IPS DF 6.9 (cell line): ENCODE measurements around the gene COPZ1.
"Not testable (repeated sequence)": the region's sequence is repeated elsewhere in the genome, so short reads cannot be mapped to it uniquely, and the experiment has no call there.

Experiments
- DNase-seq: peaks from one replicate; pipeline ENCODE4 v3.0.0-alpha.2; 2013; ENCODE audit warnings: low read depth, low spot score
- H3K27ac ChIP-seq: one replicate; pipeline ENCODE4 v1.5.1; 2013; ENCODE audit warnings: low read length, control low read depth
- H3K27me3 ChIP-seq: 2 replicates; pipeline ENCODE4 v1.6.1; 2013; ENCODE audit warnings: mild to moderate bottlenecking, low read length; ENCODE audit not compliant: control insufficient read depth, insufficient read depth
- H3K36me3 ChIP-seq: 2 replicates; pipeline ENCODE4 v1.6.1; 2013; ENCODE audit warnings: low read length; ENCODE audit not compliant: control insufficient read depth, insufficient read depth
- H3K4me1 ChIP-seq: 2 replicates; pipeline ENCODE4 v1.6.1; 2013; ENCODE audit warnings: low read length; ENCODE audit not compliant: control insufficient read depth, insufficient read depth
- H3K4me3 ChIP-seq: 2 replicates; pipeline ENCODE4 v1.5.1; 2013; ENCODE audit warnings: mild to moderate bottlenecking, low read length
- H3K9me3 ChIP-seq: 2 replicates; pipeline ENCODE4 v1.6.1; 2013; ENCODE audit warnings: low read length, inconsistent platforms; ENCODE audit not compliant: control insufficient read depth, insufficient read depth
- WGBS: extraction: QIAGEN DNeasy Blood & Tissue Kit; methylation state at CpG from one replicate; pipeline ENCODE4 v1.1.7; 2013; ENCODE audit warnings: mixed read lengths, missing lambda C conversion rate; ENCODE audit not compliant: insufficient read length, insufficient coverage; 5-methylcytosine and 5-hydroxymethylcytosine counted together

Gene COPZ1

GRCh38 chr12:54352891-54353874 lies 28.3 kb downstream of the COPZ1 start:
- no peak overlapping the region for H3K27ac ChIP-seq
- no peaks in the 10 kb centered on the region for H3K27me3 ChIP-seq
- H3K4me3 ChIP-seq: no peak overlapping the region
- H3K4me1 ChIP-seq: peaks cover 17% of the 10 kb centered on the region
- H3K9me3 ChIP-seq: no peaks in the 10 kb centered on the region
- no peak for DNase-seq
- no CpG with 5 or more reads among the region's 1 CpG for WGBS
- no peaks in the 10 kb centered on the region for H3K36me3 ChIP-seq

GRCh38 chr12:54354271-54354670 lies 29.3 kb downstream of the COPZ1 start:
- peaks cover 17% of the 10 kb centered on the region for H3K4me1 ChIP-seq

GRCh38 chr12:54355104-54355815 lies 30.3 kb downstream of the COPZ1 start:
- no CpG with 5 or more reads among the region's 6 CpGs for WGBS
- no peak for DNase-seq
- H3K4me1 ChIP-seq: peaks cover 17% of the 10 kb centered on the region
- H3K27ac ChIP-seq: no peak overlapping the region
- no peaks in the 10 kb centered on the region for H3K36me3 ChIP-seq
- H3K4me3 ChIP-seq: no peak overlapping the region
- no peaks in the 10 kb centered on the region for H3K27me3 ChIP-seq
- no peaks in the 10 kb centered on the region for H3K9me3 ChIP-seq

More at GRCh38 chr12:54354271-54354670, 29.3 kb downstream of the COPZ1 start:
- H3K36me3 ChIP-seq, H3K27me3 ChIP-seq, H3K9me3 ChIP-seq, H3K4me3 ChIP-seq, DNase-seq, H3K27ac ChIP-seq: not testable (repeated sequence)
- WGBS: no CpG with 5 or more reads among the region's 7 CpGs

GRCh38 chr12:54356228-54356627 lies 31.3 kb downstream of the COPZ1 start:
- no peak overlapping the region for H3K4me3 ChIP-seq
- no peaks in the 10 kb centered on the region for H3K9me3 ChIP-seq
- peaks cover 17% of the 10 kb centered on the region for H3K4me1 ChIP-seq
- no CpG with 5 or more reads among the region's 3 CpGs for WGBS
- H3K27ac ChIP-seq: no peak overlapping the region
- DNase-seq: no peak
- H3K27me3 ChIP-seq: no peaks in the 10 kb centered on the region
- H3K36me3 ChIP-seq: no peaks in the 10 kb centered on the region

- H3K9me3 ChIP-seq: no peaks in the 10 kb centered on the region
- DNase-seq: no peak
- H3K27me3 ChIP-seq: no peaks in the 10 kb centered on the region
- no peak overlapping the region for H3K27ac ChIP-seq
- H3K4me1 ChIP-seq: peaks cover 17% of the 10 kb centered on the region
- no CpG with 5 or more reads among the region's 4 CpGs for WGBS
- H3K36me3 ChIP-seq: no peaks in the 10 kb centered on the region
- H3K4me3 ChIP-seq: no peak overlapping the region
Observed at GRCh38 chr12:54356951-54357356, 32.0 kb downstream of the COPZ1 start.

- H3K27ac ChIP-seq: no peak overlapping the region
- no peak for DNase-seq
- H3K27me3 ChIP-seq: no peaks in the 10 kb centered on the region
- H3K9me3 ChIP-seq: no peaks in the 10 kb centered on the region
- no peak overlapping the region for H3K4me3 ChIP-seq
- no peaks in the 10 kb centered on the region for H3K36me3 ChIP-seq
- no CpG with 5 or more reads among the region's 2 CpGs for WGBS
- peaks cover 14% of the 10 kb centered on the region for H3K4me1 ChIP-seq
Observed at GRCh38 chr12:54357506-54358190, 32.7 kb downstream of the COPZ1 start.

GRCh38 chr12:54358191-54358944 lies 33.4 kb downstream of the COPZ1 start:
- Histone ChIP-seq H3K9me3 (no peaks in the 10 kb centered on the region), H3K27ac (no peak overlapping the region), H3K36me3 (no peaks in the 10 kb centered on the region), H3K27me3 (no peaks in the 10 kb centered on the region), H3K4me1 (peaks cover 12% of the 10 kb centered on the region), H3K4me3 (peak overlapping the region; percentile 48; the same call in 1 of the 2 replicates)
- WGBS: 100% methylated on average over 1 of the region's 15 CpGs
- DNase-seq: no peak

GRCh38 chr12:54358945-54359761 lies 34.2 kb downstream of the COPZ1 start:
- no peaks in the 10 kb centered on the region for H3K36me3 ChIP-seq
- H3K27ac ChIP-seq: no peak overlapping the region
- H3K9me3 ChIP-seq: no peaks in the 10 kb centered on the region
- DNase-seq: peak; percentile 99
- no peaks in the 10 kb centered on the region for H3K27me3 ChIP-seq
- peak overlapping the region; percentile 48; the same call in 1 of the 2 replicates for H3K4me3 ChIP-seq
- H3K4me1 ChIP-seq: peaks cover 9% of the 10 kb centered on the region
- WGBS: no CpG with 5 or more reads among the region's 40 CpGs

GRCh38 chr12:54359762-54360351 lies 34.9 kb downstream of the COPZ1 start:
- Histone ChIP-seq H3K4me1 (peaks cover 9% of the 10 kb centered on the region), H3K4me3 (peak overlapping the region; percentile 36; the same call in 1 of the 2 replicates), H3K36me3 (no peaks in the 10 kb centered on the region), H3K27ac (no peak overlapping the region), H3K27me3 (no peaks in the 10 kb centered on the region), H3K9me3 (no peaks in the 10 kb centered on the region)
- WGBS: no CpG with 5 or more reads among the region's 9 CpGs
- no peak for DNase-seq
